MM.1S (cell line): ENCODE results near the gene KPNA1.

Experiments
- EZH2 ChIP-seq: fragments of 300-600 bp; sonication (generic); optimal IDR thresholded peaks from 2 replicates; pipeline ENCODE3; 2017; ENCODE audit warnings: low read depth, mild to moderate bottlenecking, antibody characterized with exemption, low read length, mixed read lengths
- EZH2phosphoT487 ChIP-seq: fragments of 300-600 bp; sonication (generic); IDR thresholded peaks from 2 replicates; pipeline ENCODE4 v1.6.1; 2018; ENCODE audit warnings: antibody characterized with exemption, low read length
- TF ChIP-seq, protein P1 (sequence below): fragments of 300-600 bp; sonication (generic); IDR thresholded peaks from 2 replicates; pipeline ENCODE4 v1.5.1; 2016; ENCODE audit warnings: antibody characterized with exemption, low read length, mixed read lengths

DNA sequence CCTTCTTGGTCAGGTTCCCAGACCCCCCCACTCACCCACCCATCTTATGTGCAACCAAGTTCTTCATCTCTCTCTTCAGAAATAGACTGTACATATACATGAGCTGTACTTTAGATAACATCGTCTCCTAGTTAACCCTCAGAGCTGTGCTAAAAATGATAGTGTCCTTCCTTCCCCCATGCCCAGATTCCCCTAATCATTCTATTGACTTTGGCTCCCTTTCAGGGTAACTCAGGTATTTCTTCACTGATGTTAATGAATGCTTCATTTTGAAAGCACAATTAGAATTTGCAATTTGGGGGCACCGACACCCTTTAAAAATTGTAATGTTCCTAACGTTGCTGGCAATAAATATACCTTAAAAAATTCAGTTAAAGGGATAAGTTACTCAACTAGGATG lies 38.4 kb upstream of the KPNA1 start:
- no peak for TF ChIP-seq EZH2
- TF ChIP-seq, protein P1, sequence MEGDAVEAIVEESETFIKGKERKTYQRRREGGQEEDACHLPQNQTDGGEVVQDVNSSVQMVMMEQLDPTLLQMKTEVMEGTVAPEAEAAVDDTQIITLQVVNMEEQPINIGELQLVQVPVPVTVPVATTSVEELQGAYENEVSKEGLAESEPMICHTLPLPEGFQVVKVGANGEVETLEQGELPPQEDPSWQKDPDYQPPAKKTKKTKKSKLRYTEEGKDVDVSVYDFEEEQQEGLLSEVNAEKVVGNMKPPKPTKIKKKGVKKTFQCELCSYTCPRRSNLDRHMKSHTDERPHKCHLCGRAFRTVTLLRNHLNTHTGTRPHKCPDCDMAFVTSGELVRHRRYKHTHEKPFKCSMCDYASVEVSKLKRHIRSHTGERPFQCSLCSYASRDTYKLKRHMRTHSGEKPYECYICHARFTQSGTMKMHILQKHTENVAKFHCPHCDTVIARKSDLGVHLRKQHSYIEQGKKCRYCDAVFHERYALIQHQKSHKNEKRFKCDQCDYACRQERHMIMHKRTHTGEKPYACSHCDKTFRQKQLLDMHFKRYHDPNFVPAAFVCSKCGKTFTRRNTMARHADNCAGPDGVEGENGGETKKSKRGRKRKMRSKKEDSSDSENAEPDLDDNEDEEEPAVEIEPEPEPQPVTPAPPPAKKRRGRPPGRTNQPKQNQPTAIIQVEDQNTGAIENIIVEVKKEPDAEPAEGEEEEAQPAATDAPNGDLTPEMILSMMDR = no peak
- no peak for TF ChIP-seq EZH2phosphoT487
